CD4-positive, alpha-beta T cell treated with Interleukin-17A for 4 hours (primary cell): ENCODE results near the gene C6orf58.
A peak's percentile ranks its signal among the peaks of the same experiment; 100 is the strongest.

Source experiments
- DNase-seq: peaks from one replicate; pipeline ENCODE4 v3.0.0-alpha.2; 2020; ENCODE audit warnings: mixed read lengths

C6orf58 gene

GRCh38 chr6:127576874-127577273 lies at the start of gene C6orf58:
Gene C6orf58, plus strand, starts transcription at chr6:127577174. Its CDS starts 12 bp downstream, at chr6:127577186.
- DNase-seq = no peak

GRCh38 chr6:127533011-127533410 lies 44.0 kb upstream of the C6orf58 start:
- DNase-seq = no peak

DNA sequence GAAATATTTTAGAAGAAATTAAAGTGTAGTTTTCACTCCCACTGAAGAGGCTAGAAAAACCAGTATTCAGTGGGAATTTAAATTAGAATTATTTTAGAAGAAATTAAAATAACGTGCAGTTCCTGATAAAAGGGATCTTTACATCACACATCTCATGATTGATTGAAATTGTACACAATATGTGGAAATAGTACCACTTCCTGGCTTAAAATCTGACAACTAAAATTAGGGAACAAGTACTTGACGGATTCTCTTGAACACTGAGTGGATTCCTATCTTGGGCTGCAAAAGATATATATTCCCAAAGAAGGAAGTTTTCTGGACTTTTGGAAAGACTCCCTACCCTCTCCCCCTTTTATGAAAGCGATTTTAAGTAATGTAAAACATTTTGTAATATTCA lies 43.2 kb upstream of the C6orf58 start:
- no peak for DNase-seq

DNA sequence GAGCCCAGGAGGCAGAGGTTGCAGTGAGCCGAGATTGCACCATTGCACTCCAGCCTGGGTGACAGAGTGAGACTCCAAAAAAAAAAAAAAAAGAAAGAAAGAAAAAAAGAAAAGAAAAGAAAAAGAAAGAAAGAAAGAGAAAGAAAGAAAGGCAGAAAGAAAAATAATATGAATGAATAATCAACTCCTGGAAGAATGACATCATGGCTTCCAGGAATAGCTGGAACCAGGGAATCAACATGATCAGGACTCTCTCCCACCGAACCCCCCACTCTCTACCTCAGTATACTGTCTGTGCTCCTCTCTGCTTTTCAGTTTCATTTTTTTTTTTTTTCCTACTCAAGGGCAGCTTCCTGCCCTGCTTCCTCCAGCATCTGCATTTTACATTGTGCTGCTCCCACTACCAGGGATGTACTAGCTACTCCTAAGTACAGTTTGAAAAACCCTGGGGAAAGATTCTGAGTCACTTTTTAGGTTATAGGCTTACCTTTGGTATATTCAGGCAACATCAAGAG lies 38.2 kb upstream of the C6orf58 start:
- DNase-seq = no peak

- DNase-seq = no peak
Measured at GRCh38 chr6:127539272-127539671, 37.7 kb upstream of the C6orf58 start.

- DNase-seq = peak; percentile 20
Measured at GRCh38 chr6:127547215-127547614, 29.8 kb upstream of the C6orf58 start.

DNA sequence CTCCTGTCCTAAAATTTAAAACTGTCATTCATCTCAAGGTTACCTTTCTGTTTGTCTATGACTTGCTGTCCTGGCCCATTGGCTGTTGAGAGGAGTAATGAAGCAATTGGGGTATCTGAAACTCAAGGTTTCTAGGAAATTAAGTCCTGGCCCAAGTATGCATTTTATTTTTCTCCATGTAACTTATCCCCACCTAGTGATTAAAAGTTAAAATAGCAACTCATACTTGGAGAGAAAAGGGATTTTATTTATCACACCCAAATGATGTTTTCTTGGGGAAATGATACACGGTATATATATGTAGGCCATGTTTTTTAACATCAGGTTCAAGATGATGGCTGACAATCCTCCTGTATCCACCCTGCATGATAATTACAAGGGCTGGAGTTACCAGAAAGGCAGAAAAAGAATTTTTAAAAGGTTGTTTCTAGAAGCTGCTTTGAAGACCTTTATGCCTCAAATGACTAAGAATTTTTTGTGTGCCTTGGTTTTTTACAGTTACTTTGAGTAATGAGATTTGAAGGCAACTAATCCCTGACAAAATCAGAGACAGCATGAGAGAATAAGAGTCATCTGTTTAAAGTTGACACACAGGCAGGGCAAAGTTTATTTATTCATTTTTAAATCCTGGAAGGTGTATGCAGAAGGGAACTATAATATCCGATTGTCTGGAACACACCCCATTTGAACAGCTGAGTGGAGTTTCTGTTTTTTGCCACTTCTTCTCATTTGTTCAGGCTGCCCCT lies 28.9 kb upstream of the C6orf58 start:
- DNase-seq = no peak

GRCh38 chr6:127550403-127550802 lies 26.6 kb upstream of the C6orf58 start:
- DNase-seq = no peak

GRCh38 chr6:127554435-127555006 lies 22.5 kb upstream of the C6orf58 start:
- DNase-seq = peak; percentile 13

DNA sequence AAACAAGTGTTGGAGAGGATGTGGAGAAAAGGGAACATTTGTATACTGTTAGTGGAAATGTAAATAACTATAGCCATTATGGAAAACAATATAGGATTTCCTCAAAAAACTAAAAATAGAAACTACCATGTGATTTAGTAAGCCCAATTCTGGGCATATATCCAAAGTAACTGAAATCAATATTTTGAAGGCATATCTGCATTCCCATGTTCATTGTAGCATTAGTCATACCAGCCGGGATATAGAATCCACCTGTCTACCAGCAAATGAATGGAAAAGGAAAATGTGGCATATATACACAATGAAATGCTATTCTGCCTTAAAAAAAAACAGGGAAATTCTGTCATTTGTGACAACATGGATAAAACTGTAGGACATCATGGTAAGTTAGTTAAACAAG lies 15.3 kb upstream of the C6orf58 start:
- DNase-seq = no peak

GRCh38 chr6:127564761-127565160 lies 12.2 kb upstream of the C6orf58 start:
- DNase-seq = no peak

DNA sequence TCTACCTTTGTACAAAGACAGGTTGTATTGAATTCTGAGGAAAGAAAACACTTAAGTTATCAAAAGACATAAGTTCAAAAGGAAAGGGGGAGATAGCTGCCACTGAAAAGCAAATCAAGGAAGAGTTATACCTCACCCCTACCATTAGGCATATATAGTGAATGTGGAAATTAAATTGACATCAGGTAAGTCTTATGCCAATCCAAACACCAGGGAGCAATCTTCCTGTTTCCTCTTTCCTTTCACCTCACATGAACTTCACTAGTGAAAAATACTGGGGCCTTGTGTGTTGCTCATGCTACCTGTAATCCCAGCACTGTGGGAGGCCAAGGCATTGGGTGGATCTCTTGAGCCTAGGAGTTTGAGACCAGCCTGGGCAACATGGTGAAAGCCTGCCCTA lies 10.9 kb upstream of the C6orf58 start:
- no peak for DNase-seq

DNA sequence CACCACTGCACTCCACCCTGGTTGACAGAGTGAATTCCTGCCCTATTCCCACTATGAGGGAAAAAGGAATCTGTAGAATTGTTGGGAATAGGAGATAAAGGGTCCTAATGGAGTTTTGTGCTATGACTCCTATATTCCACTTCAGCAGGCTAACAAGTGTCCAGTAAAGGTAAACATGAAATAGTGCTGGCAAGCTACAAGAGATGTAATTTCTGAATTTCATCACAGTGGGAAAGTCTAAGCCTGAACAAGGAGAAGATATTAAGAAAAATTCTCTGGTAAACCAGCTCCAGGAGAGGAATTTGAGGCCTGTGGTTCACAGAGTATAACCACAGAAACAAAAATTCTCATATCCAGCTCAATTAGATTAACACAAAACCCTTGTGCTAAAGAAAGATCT lies 10.3 kb upstream of the C6orf58 start:
- DNase-seq = no peak

GRCh38 chr6:127567476-127567875 lies 9.5 kb upstream of the C6orf58 start:
- no peak for DNase-seq

DNA sequence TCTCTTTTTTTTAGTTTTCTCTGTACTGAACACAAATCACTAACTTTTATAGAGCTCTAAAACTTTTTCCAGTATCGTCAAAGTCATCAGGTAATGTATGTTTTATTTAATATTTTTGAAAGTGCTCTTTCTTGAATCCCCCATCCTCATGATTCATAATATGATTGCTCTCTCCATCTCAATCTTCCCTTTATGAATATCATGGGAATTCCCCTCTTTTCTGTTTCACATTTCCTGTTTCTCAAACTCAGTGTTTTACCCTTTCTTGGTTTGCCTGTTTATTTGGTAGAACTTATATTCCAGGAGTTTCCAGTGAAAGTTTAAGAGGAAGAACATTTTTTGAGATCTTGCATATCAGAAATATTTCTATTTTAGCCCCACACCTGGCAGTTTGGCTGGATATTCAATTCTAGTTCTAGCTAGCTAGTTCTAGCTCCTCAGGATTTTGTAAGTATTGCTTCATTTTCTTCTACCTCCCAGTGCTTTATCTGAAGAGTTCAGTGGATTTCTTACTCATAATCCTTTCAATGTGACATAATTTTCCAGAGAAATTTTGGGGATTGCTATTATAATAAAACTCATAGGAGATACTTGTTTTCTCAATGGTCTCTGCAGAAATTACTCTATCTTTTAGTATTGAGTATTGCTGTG lies 6.1 kb upstream of the C6orf58 start:
- no peak for DNase-seq

DNA sequence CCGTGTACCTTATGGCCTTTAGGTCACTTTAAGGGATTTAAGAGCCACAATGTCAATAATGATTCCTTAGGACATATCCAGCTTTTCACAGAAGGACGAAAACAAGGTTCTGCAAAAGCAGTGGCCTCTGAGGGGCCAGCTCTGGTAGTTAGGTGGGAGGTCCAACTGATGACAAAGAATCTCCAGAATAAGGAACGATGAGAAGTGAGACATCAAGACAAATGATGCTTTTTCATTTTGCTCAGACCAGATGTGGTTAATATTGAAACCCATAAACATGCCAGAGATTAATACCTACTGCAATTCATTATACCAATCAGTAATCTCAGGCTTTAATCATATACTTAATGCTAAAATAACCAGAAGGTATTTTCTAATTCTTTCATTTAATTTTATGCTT lies 1.9 kb downstream of the C6orf58 start:
- DNase-seq = no peak

GRCh38 chr6:127581576-127581975 lies 4.6 kb downstream of the C6orf58 start:
- no peak for DNase-seq

GRCh38 chr6:127582777-127583462 lies 5.9 kb downstream of the C6orf58 start:
- no peak for DNase-seq

- DNase-seq = no peak
Measured at GRCh38 chr6:127585123-127585522, 8.1 kb downstream of the C6orf58 start.

GRCh38 chr6:127586372-127586771 lies 9.4 kb downstream of the C6orf58 start:
- DNase-seq = no peak

DNA sequence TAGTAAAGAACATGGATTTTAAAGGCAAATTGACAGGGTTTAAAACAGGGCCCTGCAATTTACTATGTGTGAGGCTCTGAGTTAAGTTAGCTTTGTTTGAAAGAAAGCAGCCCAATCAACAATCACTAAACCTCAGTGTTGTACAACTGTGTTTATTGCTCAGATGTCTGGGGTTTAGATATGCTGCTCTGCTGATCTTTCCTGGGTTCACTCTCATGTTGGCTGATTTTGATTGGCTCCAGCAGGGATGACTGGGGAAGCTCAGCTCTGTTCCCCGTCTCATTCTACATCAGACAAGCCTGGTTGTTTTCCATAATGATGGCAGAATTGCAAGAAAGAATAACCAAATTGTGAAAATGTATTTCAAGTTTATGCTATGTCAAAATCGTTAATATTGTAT lies 10.9 kb downstream of the C6orf58 start:
- no peak for DNase-seq

- DNase-seq = no peak
Measured at GRCh38 chr6:127589135-127589534, 12.2 kb downstream of the C6orf58 start.

DNA sequence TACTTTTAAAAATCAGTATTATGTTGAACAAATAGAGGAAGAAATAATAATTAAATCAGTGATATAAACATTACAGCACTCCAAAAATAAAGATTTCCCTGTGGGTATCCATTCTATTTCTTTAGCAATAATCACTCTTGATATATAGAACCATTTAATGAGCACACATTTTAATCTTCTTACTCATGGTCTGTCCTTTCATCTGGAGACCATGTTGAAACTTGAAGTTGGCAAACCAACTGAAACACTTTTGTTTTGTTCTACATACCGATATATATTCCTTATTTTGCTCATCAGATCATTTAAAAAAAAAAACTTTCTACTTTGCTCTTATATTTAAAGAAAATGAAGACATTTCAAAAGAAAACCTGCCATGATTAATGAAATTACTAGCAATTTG lies 13.4 kb downstream of the C6orf58 start:
- DNase-seq = no peak
